GM10248 (cell line): ENCODE measurements around the gene METAP1D.
A peak's percentile ranks its signal among the peaks of the same experiment; 100 is the strongest.

ENCODE experiments used
- CTCF ChIA-PET: fragments of 300-600 bp; sonication (Branson Sonifier 250); formaldehyde crosslinking; extraction: SDS; loops from one replicate; lab custom pipeline; 2021; ENCODE audit warnings: antibody characterized with exemption; lab: Yijun Ruan, JAX
- POLR2A ChIA-PET: fragments of 350-650 bp; sonication (Branson Sonifier 250); formaldehyde crosslinking; extraction: SDS; loops from one replicate; lab custom pipeline; 2020; ENCODE audit warnings: antibody characterized with exemption; lab: Yijun Ruan, JAX
- DNase-seq: peaks from one replicate; pipeline ENCODE4 v3.0.0; 2012; ENCODE audit errors: extremely low spot score
- TF ChIP-seq, protein P1 (sequence below): IDR thresholded peaks from 2 replicates; pipeline ENCODE4 v1.5.1; 2012; ENCODE audit warnings: mild to moderate bottlenecking, low read depth; ENCODE audit errors: extremely low read depth, missing control alignments, control extremely low read depth

Gene METAP1D

DNA sequence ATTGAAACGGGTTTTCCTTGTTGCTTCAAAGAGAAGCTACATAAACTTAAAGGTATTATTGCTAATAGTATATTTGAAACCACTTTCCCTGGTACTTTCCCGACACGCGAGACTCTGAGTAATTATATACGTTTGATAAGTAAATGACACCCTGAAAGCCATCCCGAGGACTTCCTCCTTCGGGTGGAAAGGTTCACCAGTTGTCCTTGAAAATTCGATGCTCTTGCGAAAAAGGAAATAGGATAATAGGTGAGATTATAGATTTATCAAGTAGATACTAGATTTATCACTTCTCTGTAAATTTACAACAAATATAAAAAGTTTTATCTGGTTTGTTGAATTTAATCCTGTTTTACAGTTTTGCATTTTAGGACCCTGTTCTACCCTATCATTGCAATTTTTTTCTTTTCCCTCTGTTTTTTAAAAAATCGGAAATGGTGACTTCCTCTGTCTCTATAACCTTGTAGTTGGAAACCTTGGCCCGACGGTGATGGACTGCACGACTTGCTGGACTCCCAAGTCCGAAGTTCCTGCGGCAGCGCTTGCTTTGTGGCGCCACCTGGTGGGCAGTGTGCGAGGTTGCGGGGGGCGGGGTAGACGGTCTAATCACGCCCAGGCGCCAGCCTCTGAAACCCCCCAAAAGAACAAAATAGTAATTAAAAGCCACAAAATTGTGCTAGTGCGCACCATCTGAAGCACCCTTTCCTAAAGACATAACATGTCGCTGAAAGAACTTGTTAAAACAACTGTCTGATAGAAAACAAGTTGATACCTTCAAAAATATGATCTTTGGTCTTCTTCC lies 103.9 kb downstream of the METAP1D start:
- CTCF ChIA-PET = interaction anchor here (0.8 to 12.3 kb wide), 36 partner anchors 11 to 1174 kb away, joined by 3 to 162 read pairs (median 4); partner anchors contain the start of gene DLX1
- TF ChIP-seq, protein P1, sequence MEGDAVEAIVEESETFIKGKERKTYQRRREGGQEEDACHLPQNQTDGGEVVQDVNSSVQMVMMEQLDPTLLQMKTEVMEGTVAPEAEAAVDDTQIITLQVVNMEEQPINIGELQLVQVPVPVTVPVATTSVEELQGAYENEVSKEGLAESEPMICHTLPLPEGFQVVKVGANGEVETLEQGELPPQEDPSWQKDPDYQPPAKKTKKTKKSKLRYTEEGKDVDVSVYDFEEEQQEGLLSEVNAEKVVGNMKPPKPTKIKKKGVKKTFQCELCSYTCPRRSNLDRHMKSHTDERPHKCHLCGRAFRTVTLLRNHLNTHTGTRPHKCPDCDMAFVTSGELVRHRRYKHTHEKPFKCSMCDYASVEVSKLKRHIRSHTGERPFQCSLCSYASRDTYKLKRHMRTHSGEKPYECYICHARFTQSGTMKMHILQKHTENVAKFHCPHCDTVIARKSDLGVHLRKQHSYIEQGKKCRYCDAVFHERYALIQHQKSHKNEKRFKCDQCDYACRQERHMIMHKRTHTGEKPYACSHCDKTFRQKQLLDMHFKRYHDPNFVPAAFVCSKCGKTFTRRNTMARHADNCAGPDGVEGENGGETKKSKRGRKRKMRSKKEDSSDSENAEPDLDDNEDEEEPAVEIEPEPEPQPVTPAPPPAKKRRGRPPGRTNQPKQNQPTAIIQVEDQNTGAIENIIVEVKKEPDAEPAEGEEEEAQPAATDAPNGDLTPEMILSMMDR = peak; percentile 97
- DNase-seq = peak; percentile 81
- POLR2A ChIA-PET = interaction anchor here (0.6 kb wide), 1 partner anchor 26 kb away, joined by 5 read pairs; no protein-coding TSS in a partner anchor

DNA sequence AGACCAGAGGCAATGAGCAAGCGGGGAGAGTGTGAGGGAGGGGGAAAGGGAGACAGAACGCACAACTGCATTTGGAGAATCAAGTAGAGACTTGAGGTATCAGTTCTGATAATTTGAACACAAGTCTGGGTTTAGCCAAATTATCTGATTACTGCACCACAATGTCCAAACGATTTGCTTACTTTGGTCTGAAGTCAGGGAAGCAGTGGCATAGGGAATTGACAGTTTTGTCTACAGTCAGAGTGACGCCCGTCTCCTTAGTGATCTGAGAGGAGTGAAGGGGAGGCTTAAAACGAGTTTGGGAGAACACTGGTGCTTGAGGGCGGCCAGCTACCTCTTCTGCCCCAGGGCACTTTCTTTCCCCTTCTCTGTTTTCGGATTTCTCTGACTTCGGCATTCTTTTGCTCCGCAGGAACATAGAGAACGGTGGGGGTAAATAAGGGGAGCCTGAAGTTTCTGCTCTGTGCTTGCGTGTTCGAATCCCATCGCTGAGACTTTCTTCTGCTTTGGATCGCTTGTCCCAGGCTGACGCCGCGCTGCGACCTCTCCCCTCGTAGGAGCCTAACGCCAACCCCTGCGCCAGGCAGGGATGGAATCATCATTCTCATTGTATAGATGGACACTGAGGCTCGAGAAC lies 105.8 kb downstream of the METAP1D start:
- CTCF ChIA-PET = interaction anchor here (0.9 to 12.3 kb wide), 27 partner anchors 10 to 1177 kb away, joined by 3 to 162 read pairs (median 4); partner anchors contain the start of gene GORASP2
- TF ChIP-seq, protein P1 = no peak
- DNase-seq = peak; percentile 22
- POLR2A ChIA-PET = no interaction called here

DNA sequence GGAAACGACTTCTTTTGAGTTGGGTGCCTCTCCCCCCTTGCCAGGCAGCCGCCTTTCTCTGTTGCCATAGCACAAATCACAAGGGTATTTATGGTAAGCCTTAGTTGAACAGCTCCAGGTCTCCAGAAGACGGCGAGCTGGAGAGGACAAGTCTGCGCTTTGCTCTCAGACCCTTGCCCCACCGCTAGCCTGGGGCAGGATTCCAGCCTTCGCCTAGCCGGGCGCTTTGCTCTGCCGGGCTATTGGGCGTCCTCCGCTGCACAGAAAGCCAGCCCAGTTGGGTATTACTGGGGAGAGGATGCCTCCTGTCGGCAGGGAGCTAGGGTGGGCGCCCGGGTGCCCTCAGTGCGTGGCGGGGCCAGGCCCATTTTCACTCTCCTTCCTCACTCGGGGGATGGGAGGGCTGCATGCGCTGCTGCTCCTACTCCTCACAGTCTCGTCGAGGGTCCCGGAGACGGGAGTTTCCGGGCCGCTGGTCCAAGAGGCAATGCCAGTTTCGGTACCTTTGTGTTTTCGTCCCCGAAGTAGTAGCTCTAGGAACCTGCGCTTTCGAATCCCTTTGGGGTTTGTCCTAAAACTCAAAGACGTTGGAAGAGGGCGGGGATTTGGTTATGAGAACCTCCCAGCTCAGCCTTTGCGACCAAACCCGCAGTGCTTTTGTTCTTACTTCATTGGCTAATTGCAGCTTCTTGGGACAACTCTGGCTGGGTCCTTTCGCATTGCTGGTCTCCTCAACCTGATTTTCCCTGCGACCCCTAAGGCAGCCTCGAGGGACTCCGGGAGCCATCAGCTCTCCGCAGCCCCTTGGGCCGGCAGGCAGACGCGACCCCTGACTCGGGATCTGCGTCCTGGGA lies 106.6 kb downstream of the METAP1D start:
- ChIA-PET POLR2A (no interaction called here), CTCF (interaction anchor here (0.7 to 12.3 kb wide), 35 partner anchors 9 to 1178 kb away, joined by 3 to 162 read pairs (median 4); partner anchors contain the start of genes DLX1, DYNC1I2 and GORASP2)
- TF ChIP-seq, protein P1 = peak; percentile 48
- DNase-seq = peak; percentile 63

DNA sequence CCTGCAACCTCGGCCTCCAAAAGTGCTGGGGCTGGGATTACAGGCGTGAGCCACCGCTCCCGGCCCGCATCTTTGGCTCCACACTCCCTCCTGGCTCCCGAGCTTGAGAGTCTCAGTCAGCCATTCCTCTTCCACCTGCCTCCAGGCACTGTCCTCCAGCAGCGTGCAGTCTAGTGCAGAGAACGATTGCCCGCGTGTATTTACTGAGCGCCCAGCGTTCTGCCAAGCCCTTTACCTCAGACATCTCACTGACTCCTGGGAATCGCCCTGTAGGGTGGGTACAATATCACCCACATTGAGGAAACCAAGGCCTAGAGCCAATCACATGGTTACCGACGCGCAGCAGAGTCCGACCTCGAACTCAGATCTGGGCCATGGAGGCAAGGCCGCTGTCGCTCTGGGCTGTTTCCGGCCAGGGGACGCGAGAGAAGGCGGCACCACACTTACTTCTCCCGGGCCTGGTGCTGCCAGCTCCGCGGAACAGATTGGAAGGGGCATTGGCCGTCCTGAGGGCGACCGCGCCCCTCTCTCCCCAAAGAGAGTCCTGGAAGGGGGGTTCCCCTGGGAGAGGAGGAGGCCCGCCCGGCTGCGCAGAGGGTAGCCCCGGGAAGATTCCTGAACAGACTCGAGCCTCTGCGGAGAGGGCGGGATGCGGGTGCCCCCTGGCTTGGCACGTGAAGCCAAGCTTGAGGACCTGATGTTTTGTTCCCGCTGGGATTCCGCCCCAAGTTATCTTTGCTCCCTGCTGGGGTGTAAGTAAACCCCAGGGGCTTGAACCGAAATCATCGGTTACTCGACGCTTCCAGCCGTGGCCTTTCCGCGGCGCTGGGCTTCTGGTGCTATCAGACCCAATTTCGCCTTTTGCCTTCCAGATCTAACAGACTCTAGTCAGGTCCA lies 108.2 kb downstream of the METAP1D start:
- peak; percentile 16 for DNase-seq
- POLR2A ChIA-PET = no interaction called here
- TF ChIP-seq, protein P1 = no peak
- CTCF ChIA-PET = interaction anchor here (0.5 to 12.3 kb wide), 10 partner anchors 13 to 534 kb away, joined by 3 to 162 read pairs (median 6); no protein-coding TSS in a partner anchor

DNA sequence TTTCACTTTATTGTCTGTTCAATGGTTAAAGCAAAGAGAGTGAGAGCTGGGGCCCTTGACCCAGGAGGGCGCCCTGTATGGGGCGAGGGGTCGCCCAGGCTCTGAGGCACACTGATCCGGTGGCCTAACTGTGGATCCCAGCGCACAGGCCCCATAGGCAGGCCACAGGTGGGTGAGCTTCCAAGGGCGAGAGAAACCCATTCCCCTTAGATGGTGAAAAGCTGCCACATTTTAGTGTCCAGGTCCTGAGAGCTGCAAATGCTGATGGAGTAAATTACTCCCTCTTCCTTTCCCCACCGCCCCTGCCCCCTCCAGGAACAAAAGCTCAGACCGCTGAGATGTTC lies 108.8 kb downstream of the METAP1D start:
- peak; percentile 13 for DNase-seq
- TF ChIP-seq, protein P1 = no peak
- ChIA-PET POLR2A (no interaction called here), CTCF (interaction anchor here (1.6 to 12.3 kb wide), 3 partner anchors 18 to 408 kb away, joined by 5 to 162 read pairs (median 6); no protein-coding TSS in a partner anchor)
